Stimulated activated CD4-positive, alpha-beta T cell treated with anti-CD3 and anti-CD28 coated beads, Interleukin-12 subunit alpha, Interleukin-12 subunit beta, amount 100 ng/mL, for 24 hours (primary cell): ENCODE results near the gene WDR83.

ENCODE experiments used
- DNase-seq, 2 experiments: peaks; one replicate each; pipeline ENCODE4 v3.0.0-alpha.2; 2020; ENCODE audit warnings: low read depth in 2 of 2

The WDR83 gene

GRCh38 chr19:12715929-12716328, 49.3 kb downstream of the WDR83 start:
- no peak for DNase-seq

- no peak for DNase-seq
These were observed 53.7 kb downstream of the WDR83 start for GRCh38 chr19:12720296-12720695.

GRCh38 chr19:12720851-12721655, 54.4 kb downstream of the WDR83 start:
- no peak for DNase-seq

GRCh38 chr19:12721656-12722565, 55.3 kb downstream of the WDR83 start:
- DNase-seq: no peak

- peak; percentile 83 to 91 for DNase-seq
These were observed 56.2 kb downstream of the WDR83 start for GRCh38 chr19:12722566-12723380.

- no peak for DNase-seq
These were observed 56.7 kb downstream of the WDR83 start for GRCh38 chr19:12723381-12723640.

GRCh38 chr19:12723641-12724426, 57.2 kb downstream of the WDR83 start, which contains the start of gene TNPO2:
Gene TNPO2 (minus strand): TSS chr19:12723932. CDS start chr19:12720977, 2,955 bp downstream.
- peak; percentile 61 to 76 for DNase-seq
